ENCODE results near the gene LMF2.

LMF2 gene

DNA sequence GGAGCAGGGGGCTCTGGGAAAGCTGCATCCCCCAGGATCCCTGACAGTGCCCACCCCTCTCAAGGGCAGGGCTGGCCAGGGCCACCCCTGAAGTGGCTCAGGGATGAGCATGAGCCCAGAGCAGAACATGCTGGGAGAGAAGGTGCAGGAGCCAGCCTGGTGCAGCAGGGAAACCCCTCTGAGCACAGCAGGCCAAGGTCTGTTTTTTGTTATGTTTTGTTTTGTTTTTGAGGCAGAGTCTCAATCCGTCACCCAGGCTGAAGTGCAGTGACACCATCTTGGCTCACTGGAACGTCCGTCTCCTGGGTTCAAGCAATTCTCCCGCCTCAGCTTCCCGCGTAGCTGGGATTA is 31.9 kb downstream of the LMF2 start:
- no peak overlapping the region for H3K4me3 ChIP-seq (replicated peaks; ENCODE audit: low read depth, low read length)
- DNase-seq (ENCODE audit: low read depth): no peak
- TF ChIP-seq CTCF (IDR thresholded peaks at IDR 0.05; ENCODE audit: low read length, missing control alignments): no peak

GRCh38 chr22:50474710-50475651 is 32.5 kb downstream of the LMF2 start, which contains the start of gene SBF1:
TSS of gene SBF1 (minus strand) at chr22:50475035. CDS start at chr22:50474840, 195 bp downstream.
- peak within 1 kb of the TSS; percentile 57 for H3K4me3 ChIP-seq (replicated peaks; ENCODE audit: low read depth, low read length)
- peak; percentile 88 for DNase-seq (ENCODE audit: low read depth)
- TF ChIP-seq CTCF (IDR thresholded peaks at IDR 0.05; ENCODE audit: low read length, missing control alignments): no peak

GRCh38 chr22:50473855-50474671 is 33.4 kb downstream of the LMF2 start:
- DNase-seq (ENCODE audit: low read depth): peak; percentile 50
- H3K4me3 ChIP-seq (replicated peaks; ENCODE audit: low read depth, low read length): peak overlapping the region; percentile 53
- no peak for TF ChIP-seq CTCF (IDR thresholded peaks at IDR 0.05; ENCODE audit: low read length, missing control alignments)

DNA sequence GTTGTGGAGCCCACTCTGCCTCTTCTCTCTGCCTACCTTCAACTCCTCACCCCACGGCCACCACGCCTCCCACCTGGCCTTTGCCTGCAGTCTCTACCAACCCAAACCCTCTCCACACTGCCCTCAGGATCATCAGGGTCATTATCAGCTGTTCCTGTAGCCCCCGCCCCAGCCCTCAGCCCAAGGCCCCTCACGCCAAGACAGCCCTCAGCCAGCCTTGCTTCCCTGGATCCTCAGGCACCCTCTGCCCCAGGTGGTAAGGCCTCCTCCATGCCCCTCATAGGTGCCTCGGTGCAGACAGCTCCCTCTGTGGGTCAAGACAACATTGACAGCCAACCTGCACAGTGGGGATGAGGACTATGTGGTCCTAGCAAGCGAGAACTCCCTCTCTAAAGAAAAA is 34.4 kb downstream of the LMF2 start:
- peak overlapping the region; percentile 53 for H3K4me3 ChIP-seq (replicated peaks; ENCODE audit: low read depth, low read length)
- peak; percentile 30 for TF ChIP-seq CTCF (IDR thresholded peaks at IDR 0.05; ENCODE audit: low read length, missing control alignments)
- DNase-seq (ENCODE audit: low read depth): no peak

GRCh38 chr22:50471962-50472361 is 35.5 kb downstream of the LMF2 start:
- no peak for TF ChIP-seq CTCF (IDR thresholded peaks at IDR 0.05; ENCODE audit: low read length, missing control alignments)
- no peak for DNase-seq (ENCODE audit: low read depth)
- no peak overlapping the region for H3K4me3 ChIP-seq (replicated peaks; ENCODE audit: low read depth, low read length)

DNA sequence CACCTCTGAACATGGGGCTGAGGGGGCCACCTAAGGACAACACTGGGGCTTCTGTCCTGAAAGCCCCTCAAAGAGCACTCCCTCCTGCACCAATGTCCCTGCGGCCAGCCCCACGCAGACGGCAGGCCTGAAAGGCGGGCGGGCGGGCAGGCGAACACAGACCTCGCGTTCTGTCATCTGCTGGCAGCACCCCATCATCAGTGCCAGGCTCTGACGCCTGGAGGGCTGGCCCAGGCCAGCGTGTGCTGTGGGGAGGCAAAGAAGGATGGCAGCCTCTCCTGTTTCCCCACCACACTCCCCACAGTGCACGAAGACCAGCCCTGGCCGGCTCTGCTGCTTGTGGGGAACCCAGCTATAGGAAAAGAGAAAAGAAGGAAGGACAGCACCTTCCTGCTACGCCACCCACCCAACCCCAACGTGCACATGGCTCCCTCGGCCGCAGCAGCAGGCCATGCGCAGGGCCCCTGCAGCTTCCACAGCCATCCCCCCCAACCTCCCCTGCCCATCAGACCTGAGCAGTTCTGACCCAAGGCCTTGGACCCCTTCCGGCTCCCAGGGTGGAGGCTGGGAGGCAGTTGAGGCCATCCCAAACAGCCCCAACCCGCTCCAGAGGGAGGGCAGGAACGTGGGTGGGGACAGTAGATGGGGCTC is 36.2 kb downstream of the LMF2 start:
- no peak for DNase-seq (ENCODE audit: low read depth)
- no peak for TF ChIP-seq CTCF (IDR thresholded peaks at IDR 0.05; ENCODE audit: low read length, missing control alignments)
- no peak overlapping the region for H3K4me3 ChIP-seq (replicated peaks; ENCODE audit: low read depth, low read length)
